ENCODE data around the gene SNX2. TPM values are rescaled to one million over a fixed set of nuclear protein-coding genes. Genes with fewer than 3 reads are reported as not detected.

SNX2 gene
- total RNA-seq, 1 donor from 2014 or later, result 120 TPM

- Histone ChIP-seq H3K27ac (no peak overlapping the region), H3K4me1 (no peaks in the 10 kb centered on the region), H3K9me3 (no peaks in the 10 kb centered on the region), H3K27me3 (ENCODE audit: low read depth) (no peaks in the 10 kb centered on the region), H3K36me3 (peaks cover 4% of the 10 kb centered on the region), H3K4me3 (no peak overlapping the region)
- no peak for DNase-seq
- ATAC-seq, result no peak
- TF ChIP-seq, protein P1, sequence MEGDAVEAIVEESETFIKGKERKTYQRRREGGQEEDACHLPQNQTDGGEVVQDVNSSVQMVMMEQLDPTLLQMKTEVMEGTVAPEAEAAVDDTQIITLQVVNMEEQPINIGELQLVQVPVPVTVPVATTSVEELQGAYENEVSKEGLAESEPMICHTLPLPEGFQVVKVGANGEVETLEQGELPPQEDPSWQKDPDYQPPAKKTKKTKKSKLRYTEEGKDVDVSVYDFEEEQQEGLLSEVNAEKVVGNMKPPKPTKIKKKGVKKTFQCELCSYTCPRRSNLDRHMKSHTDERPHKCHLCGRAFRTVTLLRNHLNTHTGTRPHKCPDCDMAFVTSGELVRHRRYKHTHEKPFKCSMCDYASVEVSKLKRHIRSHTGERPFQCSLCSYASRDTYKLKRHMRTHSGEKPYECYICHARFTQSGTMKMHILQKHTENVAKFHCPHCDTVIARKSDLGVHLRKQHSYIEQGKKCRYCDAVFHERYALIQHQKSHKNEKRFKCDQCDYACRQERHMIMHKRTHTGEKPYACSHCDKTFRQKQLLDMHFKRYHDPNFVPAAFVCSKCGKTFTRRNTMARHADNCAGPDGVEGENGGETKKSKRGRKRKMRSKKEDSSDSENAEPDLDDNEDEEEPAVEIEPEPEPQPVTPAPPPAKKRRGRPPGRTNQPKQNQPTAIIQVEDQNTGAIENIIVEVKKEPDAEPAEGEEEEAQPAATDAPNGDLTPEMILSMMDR (IDR thresholded peaks at IDR 0.05), result no peak
- intact Hi-C loops (cut with DNase I), result no loop called here
Measured at GRCh38 chr5:122864842-122865241, 90.0 kb downstream of the SNX2 start.

DNA sequence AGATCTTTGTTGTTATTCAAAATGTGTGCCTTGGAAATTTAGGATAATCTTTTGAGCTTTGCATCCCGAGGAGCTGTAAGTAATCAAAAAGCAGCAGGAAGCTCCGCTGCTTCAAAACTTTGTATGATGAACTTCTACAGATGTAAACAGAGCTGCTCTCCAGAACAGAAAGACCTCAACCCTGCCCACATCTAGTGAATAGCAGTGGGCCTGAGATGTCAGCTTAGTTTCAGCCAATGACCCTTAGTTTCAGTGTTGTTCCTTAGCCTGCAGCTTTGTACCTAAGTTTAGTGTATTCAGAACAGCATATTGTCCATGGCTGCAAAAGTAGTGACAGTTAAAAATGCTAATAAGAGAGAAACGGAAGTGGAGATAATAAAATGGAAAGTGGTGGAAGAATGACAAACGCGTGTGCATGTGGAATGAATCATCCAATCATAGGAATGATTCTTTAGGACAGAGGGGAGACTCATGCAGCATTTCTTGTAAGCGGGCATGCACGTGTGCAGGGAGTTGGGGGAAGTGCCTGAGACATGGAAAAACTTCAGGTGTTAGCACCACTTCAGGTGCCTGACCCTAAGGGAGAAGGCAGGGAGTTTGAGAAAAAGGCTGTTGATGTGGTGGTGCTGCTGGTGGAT, 95.5 kb downstream of the SNX2 start:
- TF ChIP-seq, protein P1 (IDR thresholded peaks at IDR 0.05), result no peak
- intact Hi-C loops (cut with DNase I), result no loop called here
- Histone ChIP-seq H3K27me3 (ENCODE audit: low read depth) (no peaks in the 10 kb centered on the region), H3K4me3 (no peak overlapping the region), H3K4me1 (peaks cover 13% of the 10 kb centered on the region), H3K9me3 (no peaks in the 10 kb centered on the region), H3K27ac (no peak overlapping the region), H3K36me3 (peaks cover 4% of the 10 kb centered on the region)
- DNase-seq, result no peak
- ATAC-seq, result no peak

DNA sequence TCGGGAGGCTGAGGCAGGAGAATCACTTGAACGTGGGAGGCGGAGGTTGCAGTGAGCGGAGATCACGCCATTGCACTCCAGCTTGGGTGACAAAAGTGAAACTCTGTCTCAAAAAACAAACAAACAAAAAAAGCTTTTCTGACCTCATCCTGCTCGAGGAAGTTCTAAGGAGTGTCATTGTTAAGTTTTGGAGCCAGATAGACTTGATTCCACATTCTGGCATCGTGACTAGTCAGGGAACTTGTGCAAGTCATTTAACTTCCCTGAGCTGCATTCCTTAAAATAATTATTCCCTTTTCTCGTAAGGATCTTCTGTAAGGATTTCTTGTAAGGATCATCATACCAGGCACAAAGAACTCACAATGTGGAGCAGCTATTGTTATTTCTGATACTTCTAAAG, 96.8 kb downstream of the SNX2 start:
- Histone ChIP-seq H3K4me1 (peaks cover 13% of the 10 kb centered on the region), H3K9me3 (no peaks in the 10 kb centered on the region), H3K36me3 (peaks cover 4% of the 10 kb centered on the region), H3K27me3 (ENCODE audit: low read depth) (no peaks in the 10 kb centered on the region), H3K4me3 (no peak overlapping the region), H3K27ac (no peak overlapping the region)
- intact Hi-C loops (cut with DNase I), result no loop called here
- no peak for ATAC-seq
- DNase-seq, result no peak
- TF ChIP-seq, protein P1 (IDR thresholded peaks at IDR 0.05), result no peak

DNA sequence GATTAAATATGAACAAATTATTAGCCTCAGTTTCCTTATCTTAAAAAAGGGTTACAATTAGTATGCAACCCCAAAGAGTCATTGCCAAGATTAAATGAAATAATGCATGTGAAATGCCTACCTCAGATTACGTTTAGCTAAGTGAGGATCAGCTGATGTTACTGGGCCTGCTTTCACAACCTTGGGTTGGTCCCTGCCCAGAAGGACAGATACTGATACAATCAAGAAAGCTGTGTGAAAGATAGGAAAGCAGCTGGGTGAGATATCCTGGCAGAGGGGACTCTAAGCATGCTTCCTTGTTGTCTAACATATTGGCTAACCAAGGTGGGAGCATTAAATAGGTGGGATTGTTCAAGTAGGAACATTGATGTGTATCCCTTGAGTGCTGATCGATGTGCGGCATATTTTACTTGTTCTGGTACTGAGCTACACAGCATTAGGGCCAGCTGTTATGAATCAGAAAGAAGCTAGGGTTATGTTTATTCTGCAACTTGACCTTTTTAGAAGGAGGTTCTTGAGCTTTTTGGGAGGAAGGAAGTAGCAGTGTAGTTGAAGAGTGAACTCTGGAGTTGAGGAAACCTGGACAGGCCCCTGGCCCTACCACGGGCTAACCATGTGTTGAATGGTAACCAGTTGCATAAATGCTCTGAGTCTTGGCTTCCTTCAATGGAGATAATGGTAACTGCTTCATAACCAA, 99.4 kb downstream of the SNX2 start:
- peak; percentile 57 to 61 for ATAC-seq
- no peak overlapping the region for H3K27ac ChIP-seq
- no peaks in the 10 kb centered on the region for H3K9me3 ChIP-seq

GRCh38 chr5:122877518-122877917, 102.6 kb downstream of the SNX2 start:
- DNase-seq (no peak), ATAC-seq (peak in 1 of 2 donors; percentile 41)
- Histone ChIP-seq H3K27ac (no peak overlapping the region), H3K27me3 (ENCODE audit: low read depth) (no peaks in the 10 kb centered on the region), H3K4me3 (no peak overlapping the region), H3K36me3 (no peaks in the 10 kb centered on the region), H3K9me3 (no peaks in the 10 kb centered on the region), H3K4me1 (peaks cover 13% of the 10 kb centered on the region)
- intact Hi-C loops (cut with DNase I), result no loop called here
- TF ChIP-seq, protein P1 (IDR thresholded peaks at IDR 0.05), result no peak

More for the DNA sequence above, 99.4 kb downstream of the SNX2 start:
- Histone ChIP-seq H3K4me3 (no peak overlapping the region), H3K36me3 (no peaks in the 10 kb centered on the region), H3K4me1 (peaks cover 13% of the 10 kb centered on the region), H3K27me3 (ENCODE audit: low read depth) (no peaks in the 10 kb centered on the region)
- DNase-seq, result no peak
- intact Hi-C loops (cut with DNase I), result no loop called here
- TF ChIP-seq, protein P1 (IDR thresholded peaks at IDR 0.05), result no peak
